DMS53 treated with DMSO at 0.1 percent for 48 hours (cell line): ENCODE results near the gene PRLHR.

ENCODE experiments used
- DNase-seq: peaks from one replicate; lab custom pipeline; 2025; ENCODE audit not compliant: unreplicated experiment; lab: John Stamatoyannopoulos, UW

The PRLHR gene

GRCh38 chr10:118587881-118588651 lies 7.4 kb downstream of the PRLHR start:
- DNase-seq = no peak

DNA sequence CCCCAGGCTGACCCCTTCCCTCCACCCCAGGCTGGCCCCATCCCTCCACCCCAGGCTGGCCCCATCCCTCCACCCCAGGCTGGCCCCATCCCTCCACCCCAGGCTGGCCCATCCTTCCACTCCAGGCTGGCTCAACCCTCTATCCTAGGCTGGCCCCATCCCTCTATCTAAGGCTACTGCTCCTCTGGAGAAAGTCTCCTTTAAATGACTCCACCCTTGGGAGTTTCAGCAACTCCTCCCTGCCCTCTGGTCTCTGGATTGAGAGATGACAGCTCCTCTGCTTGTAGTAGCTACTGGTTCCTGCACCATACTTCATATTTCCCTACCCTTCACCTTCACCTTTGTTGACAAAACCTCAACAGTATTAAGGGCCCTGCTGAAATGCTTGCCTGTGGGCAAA lies 8.5 kb downstream of the PRLHR start:
- DNase-seq = no peak

DNA sequence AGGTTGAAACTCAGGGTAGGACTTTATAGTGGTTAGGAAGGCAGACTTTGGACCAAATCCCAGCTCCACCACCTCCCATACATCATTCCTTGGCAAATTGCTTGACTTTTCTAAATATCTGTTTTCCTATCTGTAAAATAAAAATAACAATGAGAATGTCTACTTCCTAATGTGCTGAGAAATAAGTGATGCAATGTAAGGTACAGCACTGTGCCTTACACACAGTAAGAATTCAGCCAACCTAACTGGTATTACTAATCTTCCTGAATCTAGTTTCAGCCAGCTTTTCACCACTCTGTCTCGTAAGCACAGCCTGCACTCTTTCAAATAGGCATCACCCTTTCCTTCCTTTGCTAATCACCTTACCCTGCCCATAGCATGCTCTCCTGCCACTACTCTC lies 9.7 kb downstream of the PRLHR start:
- DNase-seq = no peak

DNA sequence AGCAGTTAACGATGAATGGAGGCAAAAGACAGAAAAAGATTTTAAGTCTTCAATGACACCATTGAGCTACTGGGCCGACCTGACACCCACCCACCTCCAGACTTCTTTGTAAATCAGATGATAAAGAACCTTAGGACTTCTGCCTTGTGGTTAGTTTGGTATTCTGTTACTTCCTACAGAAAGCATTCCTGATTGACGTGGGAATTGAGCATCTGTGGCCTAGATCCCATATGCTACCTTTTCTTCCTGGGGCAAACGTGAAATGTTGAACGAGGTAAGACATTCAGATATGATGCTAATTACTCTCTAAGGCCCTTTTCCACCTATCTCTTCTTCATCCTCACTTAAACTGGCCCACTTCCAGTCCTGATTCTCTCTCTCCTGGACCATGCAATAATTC lies 10.2 kb downstream of the PRLHR start:
- DNase-seq = no peak

DNA sequence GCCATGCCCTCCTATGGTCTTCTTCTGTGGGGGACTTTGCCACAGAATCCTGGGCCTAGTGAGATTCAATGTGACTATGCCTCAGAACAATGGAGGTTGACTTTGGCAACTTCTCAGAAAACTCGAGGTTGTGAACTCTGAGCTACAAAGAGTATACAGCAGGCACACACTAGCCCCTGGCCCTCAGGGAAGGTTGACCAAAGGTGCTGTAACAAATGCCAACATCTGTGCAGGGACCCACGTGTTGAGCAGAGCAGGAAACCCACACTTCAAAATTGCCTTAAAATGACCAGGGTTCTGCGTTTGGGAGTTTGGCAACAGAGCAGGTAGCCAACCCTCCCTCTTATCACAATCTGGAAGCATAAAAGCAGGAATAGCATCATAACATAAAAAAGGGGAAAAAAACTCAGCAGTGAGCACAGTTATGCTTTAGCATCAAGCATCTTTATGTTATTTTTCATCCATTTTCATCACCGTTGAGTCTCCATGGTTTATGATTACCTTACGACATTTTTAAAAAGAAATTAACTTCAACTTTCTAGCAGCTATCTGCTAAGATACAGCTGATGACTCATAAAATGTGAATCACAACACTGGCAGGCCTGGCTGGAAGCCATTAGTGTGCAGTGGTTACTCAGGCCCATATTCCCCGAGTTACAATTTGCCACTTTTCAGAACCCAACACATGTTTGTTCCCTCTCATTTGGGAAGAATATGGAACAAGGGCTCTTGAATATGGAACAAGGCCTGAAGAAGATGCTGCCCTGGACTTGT lies 11.1 kb downstream of the PRLHR start:
- peak; percentile 8 for DNase-seq

- DNase-seq = no peak
Measured at GRCh38 chr10:118583611-118584010, 11.8 kb downstream of the PRLHR start.

GRCh38 chr10:118582511-118582910 lies 12.9 kb downstream of the PRLHR start:
- DNase-seq = no peak

GRCh38 chr10:118581340-118581739 lies 14.1 kb downstream of the PRLHR start:
- DNase-seq = peak; percentile 82

- no peak for DNase-seq
Measured at GRCh38 chr10:118580702-118581101, 14.7 kb downstream of the PRLHR start.

DNA sequence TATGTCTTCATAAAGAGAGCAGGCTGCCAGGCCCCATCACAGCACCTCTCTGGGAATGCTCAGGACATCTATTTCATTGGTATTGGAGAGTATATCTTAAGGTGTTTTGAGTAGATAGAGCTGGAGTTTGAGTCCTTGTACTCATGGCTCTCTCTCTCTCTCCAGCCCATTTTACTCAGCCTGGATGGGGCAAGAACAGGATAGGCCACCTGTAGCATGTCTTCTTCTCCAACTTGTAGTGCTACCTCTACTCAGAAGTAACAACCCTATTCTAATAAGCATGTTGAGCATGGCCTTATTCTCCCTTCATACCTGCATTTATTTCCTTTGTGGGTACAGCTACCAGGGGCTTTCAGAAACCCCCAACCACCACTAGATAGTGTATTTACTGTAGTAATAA lies 21.9 kb downstream of the PRLHR start:
- DNase-seq = no peak

GRCh38 chr10:118572256-118573041 lies 23.0 kb downstream of the PRLHR start:
- no peak for DNase-seq

DNA sequence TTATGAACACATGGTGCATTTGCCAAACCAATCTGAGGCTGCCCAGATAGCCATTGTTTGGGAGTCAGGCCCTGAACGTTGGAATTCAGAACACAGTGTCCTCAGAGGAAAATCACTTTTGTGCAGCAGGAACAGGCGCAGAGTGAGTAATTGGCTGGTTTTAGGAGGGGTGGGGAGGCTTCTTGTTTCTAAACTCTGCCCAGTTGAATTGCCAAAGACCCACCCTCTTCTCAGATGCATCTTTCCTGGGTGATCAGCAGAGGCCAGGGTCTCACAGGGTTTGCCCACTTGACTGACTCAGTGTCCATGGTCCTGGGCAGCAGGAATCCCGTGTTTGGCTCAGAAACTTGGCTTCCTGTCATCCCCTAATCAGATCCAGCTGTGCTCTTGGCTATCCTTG lies 24.3 kb downstream of the PRLHR start:
- no peak for DNase-seq

- no peak for DNase-seq
Measured at GRCh38 chr10:118570591-118570990, 24.9 kb downstream of the PRLHR start.

DNA sequence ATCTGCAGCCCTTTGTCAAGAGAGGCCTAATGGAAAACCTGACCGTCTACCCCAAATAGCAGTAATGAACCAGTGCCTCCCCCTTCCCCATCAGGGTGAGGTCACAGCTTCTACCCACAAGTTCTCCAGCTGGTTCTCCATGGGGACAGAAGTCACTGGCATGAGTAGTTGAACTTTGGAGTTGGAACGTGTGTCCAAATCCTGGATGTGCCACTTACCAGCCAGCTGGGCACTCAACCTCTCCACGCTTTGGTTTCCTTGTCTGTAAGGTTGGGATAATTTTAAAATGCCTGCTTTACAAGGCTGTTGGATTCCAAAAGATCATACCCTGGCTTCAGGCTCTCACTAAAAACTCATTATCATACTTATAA lies 25.6 kb downstream of the PRLHR start:
- DNase-seq = no peak

DNA sequence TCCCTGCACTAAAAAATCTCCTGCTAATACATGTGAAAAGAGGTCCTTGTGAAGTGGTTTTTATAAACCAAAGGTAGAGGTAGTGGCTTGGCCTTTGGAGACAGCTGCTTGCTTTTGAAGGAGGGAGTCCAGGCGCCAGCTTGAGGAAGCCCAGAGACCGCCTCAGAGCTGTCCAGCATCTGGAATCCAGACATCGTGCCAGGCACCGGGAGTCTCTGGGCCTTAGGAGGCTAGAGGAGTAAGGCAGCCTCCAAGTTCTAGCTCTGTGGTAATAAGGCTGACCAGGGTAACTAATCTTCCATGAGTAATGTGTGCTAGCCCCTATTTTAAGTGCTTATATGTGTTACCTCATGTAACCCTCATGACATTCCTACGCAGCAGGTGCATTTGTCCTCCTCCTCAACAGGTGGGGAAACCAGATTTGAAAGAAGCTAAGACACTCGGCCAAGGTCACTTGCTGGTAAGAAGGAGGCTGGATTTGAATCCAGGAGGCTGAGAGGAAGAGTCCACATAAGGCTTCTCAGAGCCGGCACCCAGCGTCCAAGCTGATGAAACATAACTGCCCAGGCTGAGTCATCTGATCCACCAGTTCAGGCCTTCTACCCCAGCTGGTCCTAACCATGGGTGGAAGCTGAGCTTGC lies 26.1 kb downstream of the PRLHR start:
- DNase-seq = no peak

DNA sequence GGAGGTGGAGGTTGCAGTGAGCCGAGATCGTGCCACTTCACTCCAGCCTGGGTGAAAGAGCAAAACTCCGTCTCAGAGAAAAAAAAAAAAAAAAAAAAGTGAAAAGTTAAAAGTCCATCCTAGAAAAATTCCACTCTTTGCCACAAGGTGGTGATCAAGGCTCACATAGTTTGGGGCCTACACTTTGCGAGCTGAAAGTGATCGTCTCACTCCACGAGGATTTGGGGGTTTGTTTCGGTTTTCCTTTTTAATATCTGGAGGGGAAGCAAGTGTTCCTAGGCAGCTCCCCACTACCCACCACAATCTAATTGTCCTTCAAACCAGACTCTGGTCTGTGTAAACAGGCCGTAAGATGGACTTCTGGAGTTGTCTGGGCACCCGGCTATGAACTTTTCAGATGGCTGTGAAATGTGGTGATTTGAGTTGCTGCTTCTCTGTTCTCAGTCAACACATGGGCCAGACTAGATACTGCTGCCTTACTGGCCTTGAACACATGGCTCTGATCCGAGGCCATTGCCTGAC lies 27.1 kb downstream of the PRLHR start:
- DNase-seq = peak; percentile 21

- no peak for DNase-seq
Measured at GRCh38 chr10:118567701-118568248, 27.7 kb downstream of the PRLHR start.

GRCh38 chr10:118566911-118567310 lies 28.5 kb downstream of the PRLHR start:
- no peak for DNase-seq

- no peak for DNase-seq
Measured at GRCh38 chr10:118565301-118566075, 30.0 kb downstream of the PRLHR start.

GRCh38 chr10:118564652-118565051 lies 30.8 kb downstream of the PRLHR start:
- no peak for DNase-seq
